HL-60 (cell line): ENCODE results near the gene BNC1.

Source experiments
- CTCF ChIP-seq: IDR thresholded peaks from one replicate; pipeline ENCODE4 v1.5.1; 2011; ENCODE audit warnings: low read length, control low read depth, inconsistent platforms; ENCODE audit not compliant: insufficient read depth
- POLR2AphosphoS5 ChIP-seq: IDR thresholded peaks from 2 replicates; pipeline ENCODE4 v1.6.1; 2012; ENCODE audit warnings: low read depth

GRCh38 chr15:83262594-83263315 is 21.7 kb downstream of the BNC1 start:
- no peak for TF ChIP-seq CTCF
- TF ChIP-seq POLR2AphosphoS5, result no peak
